ENCODE measurements around the gene SLC4A5.

The SLC4A5 gene

DNA sequence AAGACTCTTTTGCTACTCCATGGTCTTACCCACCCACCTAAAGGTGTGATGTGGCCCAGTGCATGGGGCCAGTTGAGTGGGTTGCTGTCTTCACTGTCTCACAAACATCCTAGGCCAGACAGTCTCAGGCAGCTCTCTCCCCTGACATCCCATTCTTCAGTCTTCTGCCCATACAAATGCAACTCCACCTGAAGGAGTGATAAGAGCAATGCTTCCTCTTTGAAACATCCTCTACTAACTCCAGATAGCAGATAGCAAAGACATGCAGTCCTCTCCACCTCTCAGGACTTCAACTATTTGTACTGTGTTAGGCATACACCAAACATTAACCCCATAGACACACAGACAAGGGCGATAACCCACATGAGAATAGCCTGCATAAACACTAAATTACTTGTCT lies 73.5 kb downstream of the SLC4A5 start:
- DNase-seq (ENCODE audit: low spot score): no peak

- peak; percentile 61 for DNase-seq (ENCODE audit: low spot score)
Measured at GRCh38 chr2:74267068-74267467, 76.1 kb downstream of the SLC4A5 start.

GRCh38 chr2:74264281-74264680 lies 78.9 kb downstream of the SLC4A5 start:
- no peak for DNase-seq (ENCODE audit: low spot score)

- no peak for DNase-seq (ENCODE audit: low spot score)
Measured at GRCh38 chr2:74262681-74263080, 80.5 kb downstream of the SLC4A5 start.

DNA sequence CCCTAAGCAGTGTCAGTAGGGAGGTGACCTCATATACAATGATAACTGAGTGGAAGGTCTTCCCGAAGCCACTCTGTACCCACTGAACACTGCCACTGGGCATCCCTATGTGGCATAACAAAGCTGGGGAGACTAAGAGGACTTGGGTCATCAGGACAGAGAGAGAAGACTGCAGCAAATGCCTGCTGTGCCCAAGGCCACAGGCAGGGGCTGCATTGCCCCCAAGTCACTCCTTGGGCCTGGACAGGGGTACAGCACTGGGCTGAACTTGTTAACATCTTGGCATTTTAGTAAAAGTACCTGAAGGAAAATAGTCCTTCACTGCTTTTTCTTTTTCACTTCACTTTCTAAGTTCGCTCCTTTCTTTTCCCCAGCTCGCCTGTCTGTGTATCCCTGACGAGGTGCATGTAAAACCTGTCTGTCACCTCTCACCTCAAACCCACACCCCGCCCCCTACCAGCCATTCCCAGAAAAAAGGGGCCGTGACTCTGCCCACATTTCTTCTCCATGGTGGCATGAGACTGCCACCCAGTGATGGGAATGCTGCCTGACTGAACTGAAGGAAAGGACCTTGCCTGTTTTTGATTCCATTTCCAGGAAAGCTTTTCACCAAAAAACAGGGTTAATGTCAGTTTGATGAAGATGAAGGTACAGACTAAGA lies 81.9 kb downstream of the SLC4A5 start:
- no peak for DNase-seq (ENCODE audit: low spot score)

DNA sequence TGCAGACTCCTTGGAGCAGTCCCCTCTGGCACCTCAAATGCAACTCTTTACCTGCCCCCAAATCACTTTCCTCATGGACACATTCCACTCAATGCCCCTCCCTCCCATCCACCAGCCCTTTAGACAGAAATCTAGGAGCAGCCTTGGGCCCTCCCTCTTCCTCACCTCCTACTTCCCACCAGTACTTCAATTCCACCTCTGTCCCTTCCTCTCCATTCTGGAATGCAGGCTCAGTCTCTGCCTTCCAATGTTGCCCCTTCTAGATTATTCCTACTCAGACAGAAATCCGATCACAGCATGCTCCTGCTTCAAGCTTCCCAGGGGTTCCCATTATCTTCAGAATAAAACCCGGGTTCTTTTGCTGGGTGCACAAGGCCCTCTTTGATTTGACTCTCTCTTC lies 82.7 kb downstream of the SLC4A5 start:
- no peak for DNase-seq (ENCODE audit: low spot score)

- DNase-seq (ENCODE audit: low spot score): no peak
Measured at GRCh38 chr2:74259733-74260132, 83.5 kb downstream of the SLC4A5 start.

GRCh38 chr2:74259191-74259590 lies 84.0 kb downstream of the SLC4A5 start:
- DNase-seq (ENCODE audit: low spot score): no peak

GRCh38 chr2:74255660-74256213 lies 87.5 kb downstream of the SLC4A5 start:
- no peak for DNase-seq (ENCODE audit: low spot score)

- no peak for DNase-seq (ENCODE audit: low spot score)
Measured at GRCh38 chr2:74253971-74254310, 89.3 kb downstream of the SLC4A5 start.

GRCh38 chr2:74253306-74253970 lies 89.8 kb downstream of the SLC4A5 start:
- DNase-seq (ENCODE audit: low spot score): no peak

- DNase-seq (ENCODE audit: low spot score): no peak
Measured at GRCh38 chr2:74252862-74253261, 90.4 kb downstream of the SLC4A5 start.

- DNase-seq (ENCODE audit: low spot score): no peak
Measured at GRCh38 chr2:74252036-74252435, 91.2 kb downstream of the SLC4A5 start.

DNA sequence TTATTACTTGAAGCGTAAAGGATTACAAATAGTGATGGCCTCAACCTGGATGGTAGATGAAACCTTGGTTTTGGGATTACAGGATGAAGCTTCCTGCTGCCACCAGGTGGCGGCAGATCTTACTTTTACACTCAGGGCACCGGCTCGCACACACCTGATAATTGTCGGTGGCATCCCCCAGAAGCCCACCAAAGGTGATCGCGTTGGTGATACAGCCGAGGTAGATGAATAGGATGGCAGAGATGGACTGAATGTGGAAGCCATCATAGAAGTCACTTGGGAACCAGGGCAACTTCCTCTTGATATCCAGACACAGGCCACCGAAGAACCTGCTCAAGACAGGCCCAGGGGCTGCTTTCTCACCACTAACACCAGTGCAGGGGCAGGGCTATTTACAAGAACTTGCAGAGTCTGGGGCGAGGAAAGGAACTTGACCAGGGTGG lies 93.0 kb downstream of the SLC4A5 start:
- peak; percentile 61 for DNase-seq (ENCODE audit: low spot score)

DNA sequence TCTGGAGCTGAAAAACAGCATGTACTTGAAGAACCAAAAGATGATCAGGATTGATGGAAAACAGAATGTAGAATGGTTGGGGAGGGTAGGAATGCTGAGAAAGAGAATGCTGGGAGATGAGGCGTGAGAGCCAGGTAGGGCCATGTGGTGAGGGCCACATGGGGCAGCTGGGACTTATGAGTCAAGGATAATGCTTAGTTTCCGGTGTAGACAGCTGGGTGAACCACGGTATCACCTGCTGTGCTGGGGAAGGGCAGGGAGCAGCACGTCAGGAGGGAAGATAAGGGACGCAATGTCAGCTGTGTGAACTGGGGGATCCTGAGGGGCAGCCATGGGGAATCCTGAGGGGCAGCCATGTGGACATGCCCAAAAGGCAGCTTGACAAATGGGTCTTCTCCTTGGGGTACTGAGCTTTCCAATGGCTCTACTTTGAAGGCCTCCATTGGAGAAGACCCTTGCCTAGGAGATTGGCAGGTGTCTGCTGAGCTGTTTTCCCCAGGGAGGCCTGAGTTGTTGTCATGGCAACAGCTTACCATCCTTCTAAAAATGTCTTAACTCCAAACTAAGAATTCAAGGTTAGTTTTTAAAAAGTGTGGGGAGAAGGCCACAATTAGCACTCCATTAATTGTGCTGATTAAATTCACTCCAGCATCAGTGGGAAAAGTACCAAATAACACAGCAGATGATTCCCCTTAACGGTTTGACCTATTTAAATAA lies 93.7 kb downstream of the SLC4A5 start:
- no peak for DNase-seq (ENCODE audit: low spot score)

GRCh38 chr2:74246496-74247195 lies 96.6 kb downstream of the SLC4A5 start:
- no peak for DNase-seq (ENCODE audit: low spot score)

- DNase-seq (ENCODE audit: low spot score): no peak
Measured at GRCh38 chr2:74244286-74244685, 98.9 kb downstream of the SLC4A5 start.

- DNase-seq (ENCODE audit: low spot score): no peak
Measured at GRCh38 chr2:74242354-74243071, 100.7 kb downstream of the SLC4A5 start.

GRCh38 chr2:74239346-74239745 lies 103.9 kb downstream of the SLC4A5 start:
- no peak for DNase-seq (ENCODE audit: low spot score)

DNA sequence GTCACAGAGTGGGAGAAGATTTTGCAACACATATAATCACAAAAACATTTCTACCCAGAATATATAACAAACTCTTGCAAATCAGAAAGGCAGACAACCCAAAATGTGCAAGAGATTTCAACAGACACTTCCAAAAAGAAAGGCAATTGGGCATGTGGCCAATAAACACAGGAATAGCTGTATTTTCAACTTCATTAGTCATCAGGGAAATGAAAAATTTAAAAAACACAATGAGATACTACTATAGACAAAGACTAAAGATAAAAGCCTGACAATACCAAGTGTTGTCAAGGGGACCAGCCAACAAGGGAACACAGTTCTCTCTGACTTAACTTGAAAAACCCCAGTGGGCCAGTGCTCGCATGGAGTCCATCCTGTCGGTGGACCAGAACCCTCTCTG lies 104.3 kb downstream of the SLC4A5 start:
- no peak for DNase-seq (ENCODE audit: low spot score)

GRCh38 chr2:74235041-74235440 lies 108.2 kb downstream of the SLC4A5 start:
- DNase-seq (ENCODE audit: low spot score): no peak

DNA sequence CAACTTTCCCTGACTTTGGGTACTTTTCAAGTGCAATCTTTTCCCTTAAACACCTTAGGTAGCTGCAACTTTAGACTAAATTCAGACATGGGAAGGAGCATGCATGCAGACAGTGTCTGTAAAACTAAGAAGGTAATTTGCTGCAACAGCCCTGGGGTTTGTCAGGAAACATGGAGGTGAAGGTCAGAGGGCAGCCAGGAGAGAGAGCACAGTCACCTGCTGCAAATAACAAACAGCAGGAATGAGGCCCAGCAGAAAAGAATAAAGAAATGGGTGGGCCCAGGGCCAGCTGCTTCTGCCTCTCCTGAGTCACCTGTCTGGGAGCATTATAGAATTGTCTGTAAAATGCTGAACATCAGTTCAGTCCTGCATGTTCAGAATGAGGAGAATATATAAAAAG lies 109.6 kb downstream of the SLC4A5 start:
- DNase-seq (ENCODE audit: low spot score): no peak

All from HuH-7.5 (cell line).